HG03196 (cell line): ENCODE measurements around the gene RPL39L.

Source experiments
- ATAC-seq: cut with Tn5 transposase; IDR thresholded peaks from one replicate; pipeline ENCODE4 v1.9.1; 2021; ENCODE audit not compliant: unreplicated experiment

RPL39L gene

GRCh38 chr3:187101184-187102072, 37.9 kb downstream of the RPL39L start:
- ATAC-seq, result no peak

GRCh38 chr3:187098923-187099512, 40.3 kb downstream of the RPL39L start:
- no peak for ATAC-seq

- ATAC-seq, result no peak
Observed at GRCh38 chr3:187093320-187093719, 46.0 kb downstream of the RPL39L start.

- ATAC-seq, result no peak
Observed at GRCh38 chr3:187088701-187089100, 50.6 kb downstream of the RPL39L start.

- no peak for ATAC-seq
Observed at GRCh38 chr3:187086831-187087230, 52.5 kb downstream of the RPL39L start.

- no peak for ATAC-seq
Observed at GRCh38 chr3:187085933-187086332, 53.4 kb downstream of the RPL39L start.

- ATAC-seq, result no peak
Observed at GRCh38 chr3:187085021-187085666, 54.2 kb downstream of the RPL39L start.

GRCh38 chr3:187084580-187084979, 54.7 kb downstream of the RPL39L start:
- ATAC-seq, result no peak

- no peak for ATAC-seq
Observed at GRCh38 chr3:187084126-187084525, 55.2 kb downstream of the RPL39L start.

GRCh38 chr3:187082758-187083375, 56.4 kb downstream of the RPL39L start:
- ATAC-seq, result no peak

GRCh38 chr3:187080799-187081450, 58.4 kb downstream of the RPL39L start:
- no peak for ATAC-seq

GRCh38 chr3:187079090-187080022, 59.9 kb downstream of the RPL39L start:
- no peak for ATAC-seq

- ATAC-seq, result no peak
Observed at GRCh38 chr3:187077537-187077936, 61.8 kb downstream of the RPL39L start.

- no peak for ATAC-seq
Observed at GRCh38 chr3:187077085-187077484, 62.2 kb downstream of the RPL39L start.

GRCh38 chr3:187076297-187076696, 63.0 kb downstream of the RPL39L start:
- no peak for ATAC-seq

GRCh38 chr3:187074846-187075245, 64.5 kb downstream of the RPL39L start:
- ATAC-seq, result no peak

GRCh38 chr3:187073581-187074098, 65.7 kb downstream of the RPL39L start:
- no peak for ATAC-seq

- no peak for ATAC-seq
Observed at GRCh38 chr3:187072511-187072910, 66.8 kb downstream of the RPL39L start.

GRCh38 chr3:187072102-187072501, 67.2 kb downstream of the RPL39L start:
- no peak for ATAC-seq
